ENCODE measurements around the gene ENO4.

Gene ENO4

DNA sequence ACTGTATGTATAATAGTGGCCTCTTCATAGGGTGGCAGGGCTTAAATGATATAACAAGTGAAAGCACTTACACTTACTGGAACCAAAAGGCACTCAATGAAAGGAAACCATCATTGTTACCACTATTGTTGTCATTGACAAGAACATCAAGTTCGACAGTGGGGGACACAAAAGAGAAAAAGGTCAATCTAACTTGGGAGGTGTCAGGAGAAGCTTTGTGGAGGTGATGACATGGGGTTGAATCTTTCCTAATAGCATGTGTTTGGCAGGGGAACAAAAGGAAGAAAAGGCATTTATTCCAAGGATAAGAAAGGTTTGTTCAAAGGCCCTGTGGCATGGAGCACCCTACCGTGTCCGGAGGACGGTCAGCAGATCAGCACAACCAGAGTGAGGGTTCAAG, 18.2 kb upstream of the ENO4 start:
- no peak for DNase-seq

DNA sequence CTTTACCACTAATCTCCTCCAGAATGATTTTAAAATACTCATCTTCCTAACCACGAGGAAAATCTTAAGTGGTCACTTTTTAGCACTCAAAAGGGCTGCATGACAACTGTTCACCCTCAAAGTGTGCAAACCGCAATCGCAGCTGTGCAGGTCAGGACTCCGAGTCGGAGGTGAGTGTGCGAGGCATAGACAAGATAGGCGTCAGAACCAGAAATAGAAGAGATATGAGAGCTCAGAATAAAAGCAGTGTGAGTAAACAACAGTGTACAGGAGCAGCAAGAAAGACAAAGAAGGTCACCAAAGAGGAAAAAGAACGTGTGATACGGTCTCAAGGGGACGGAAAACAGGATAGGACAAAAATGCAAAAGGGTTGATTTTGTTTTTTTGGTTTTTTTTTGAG, 17.5 kb upstream of the ENO4 start:
- DNase-seq, result no peak

DNA sequence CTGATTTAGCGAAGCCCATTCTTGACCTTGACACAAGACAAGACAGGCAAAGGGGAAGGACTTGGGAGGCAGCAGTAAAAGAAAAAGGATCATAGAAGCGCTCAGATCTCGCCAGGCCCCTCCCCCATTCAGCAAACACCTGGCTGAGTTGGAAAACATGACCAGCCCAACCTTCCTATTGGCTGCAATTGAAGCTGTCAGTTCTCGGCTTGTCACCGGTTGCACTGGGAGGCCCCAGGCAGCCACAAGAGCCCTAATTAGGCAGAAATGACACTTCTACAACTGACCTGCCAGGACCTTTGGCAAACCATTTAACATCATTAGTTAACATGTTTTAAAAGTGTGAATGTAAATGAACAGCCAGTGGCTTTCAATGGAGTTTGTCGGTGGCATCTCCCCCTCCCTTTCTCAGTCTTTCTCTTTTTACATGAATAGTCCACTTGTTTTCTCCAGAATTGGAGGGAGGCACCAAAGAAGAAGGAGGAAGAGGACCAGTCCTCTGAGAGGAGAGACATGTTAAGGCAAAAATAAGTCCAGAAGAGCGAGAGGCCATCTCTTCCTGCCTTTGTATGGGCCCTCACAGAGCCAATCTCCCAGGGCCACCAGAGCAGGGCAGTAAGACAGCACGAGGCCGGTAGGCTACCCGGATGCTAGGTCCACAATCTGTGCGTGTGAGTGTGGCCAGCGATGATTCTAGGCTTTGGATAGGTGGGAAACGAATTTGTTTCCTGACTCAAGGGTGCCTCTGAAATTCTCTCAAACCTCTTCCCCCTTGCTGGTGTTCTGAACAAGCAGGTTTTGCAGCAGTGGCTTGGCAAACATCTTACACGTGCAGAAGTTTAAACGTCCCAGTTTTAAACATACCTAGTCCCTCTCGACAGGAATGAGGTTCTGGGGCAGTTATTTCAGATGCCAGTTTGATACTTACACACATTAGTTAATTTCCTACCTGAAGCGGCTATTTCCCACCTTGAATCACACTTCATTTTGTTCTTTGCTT, 15.0 kb upstream of the ENO4 start:
- no peak for DNase-seq

DNA sequence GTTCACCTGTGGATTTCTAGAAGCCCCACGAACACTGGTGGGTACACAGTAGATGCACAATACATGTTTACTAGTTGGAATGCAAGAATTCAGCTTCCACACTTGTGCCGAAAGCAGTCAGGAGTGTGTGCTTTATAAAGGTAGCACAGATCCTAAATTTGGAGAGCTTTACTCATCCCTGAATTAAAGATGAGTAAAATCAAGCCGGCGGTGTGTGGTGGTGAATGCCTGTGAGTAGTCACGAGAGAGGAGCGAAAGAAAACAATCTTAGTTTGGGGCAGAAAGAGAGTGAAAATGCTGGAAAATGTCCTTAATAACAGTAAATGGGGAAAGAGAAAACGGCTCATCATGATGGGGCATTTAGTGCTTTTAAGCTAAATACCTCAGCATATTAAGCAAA, 13.6 kb upstream of the ENO4 start:
- no peak for DNase-seq

DNA sequence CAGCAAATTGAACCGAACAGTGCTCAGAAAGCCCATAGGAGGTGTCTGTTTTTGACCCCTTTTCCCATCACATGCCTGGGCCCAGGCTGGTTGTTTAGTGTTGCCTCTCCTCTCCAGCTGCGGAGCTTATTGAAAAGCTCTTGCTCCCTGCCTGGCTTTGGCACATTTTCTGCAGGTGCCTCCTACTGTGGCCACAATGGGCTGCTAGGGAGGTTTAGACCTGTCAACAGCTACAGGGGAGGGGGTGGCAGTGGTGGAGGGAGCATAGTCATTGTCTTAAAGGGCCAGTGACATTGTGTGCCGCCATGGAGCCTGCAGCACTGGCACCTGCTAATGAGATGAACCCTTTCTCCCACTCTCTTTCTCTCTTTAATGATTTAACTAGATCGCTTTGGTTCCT, 13.2 kb upstream of the ENO4 start:
- no peak for DNase-seq

DNA sequence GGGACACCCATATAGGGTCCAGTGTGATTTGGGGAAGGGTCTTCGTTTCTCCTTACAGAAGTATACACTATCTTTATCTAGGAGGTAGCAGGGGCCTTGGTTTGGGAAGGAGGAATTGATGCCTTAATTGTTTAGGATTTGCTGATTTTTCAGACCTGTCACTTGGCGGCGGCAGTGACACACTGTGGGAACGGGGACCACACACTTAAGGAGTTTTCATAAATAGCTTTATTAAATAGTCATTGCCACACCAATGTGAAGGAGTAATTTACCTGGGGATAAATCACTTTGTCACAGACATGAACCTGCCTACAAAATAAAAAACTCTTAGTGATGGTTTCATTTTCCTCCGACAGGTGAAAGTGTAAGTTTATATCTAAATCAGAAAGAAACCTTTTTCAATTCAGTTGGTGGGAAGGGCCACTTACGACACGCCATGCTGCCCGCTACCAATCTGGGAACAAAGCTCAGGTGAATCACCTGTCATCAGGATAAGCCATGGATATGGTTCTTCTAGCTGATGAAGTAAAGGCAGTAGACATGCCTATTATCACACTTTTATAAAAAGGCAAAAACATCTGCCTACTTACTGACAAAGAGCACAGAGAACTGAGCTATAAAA, 12.3 kb upstream of the ENO4 start:
- DNase-seq, result no peak

DNA sequence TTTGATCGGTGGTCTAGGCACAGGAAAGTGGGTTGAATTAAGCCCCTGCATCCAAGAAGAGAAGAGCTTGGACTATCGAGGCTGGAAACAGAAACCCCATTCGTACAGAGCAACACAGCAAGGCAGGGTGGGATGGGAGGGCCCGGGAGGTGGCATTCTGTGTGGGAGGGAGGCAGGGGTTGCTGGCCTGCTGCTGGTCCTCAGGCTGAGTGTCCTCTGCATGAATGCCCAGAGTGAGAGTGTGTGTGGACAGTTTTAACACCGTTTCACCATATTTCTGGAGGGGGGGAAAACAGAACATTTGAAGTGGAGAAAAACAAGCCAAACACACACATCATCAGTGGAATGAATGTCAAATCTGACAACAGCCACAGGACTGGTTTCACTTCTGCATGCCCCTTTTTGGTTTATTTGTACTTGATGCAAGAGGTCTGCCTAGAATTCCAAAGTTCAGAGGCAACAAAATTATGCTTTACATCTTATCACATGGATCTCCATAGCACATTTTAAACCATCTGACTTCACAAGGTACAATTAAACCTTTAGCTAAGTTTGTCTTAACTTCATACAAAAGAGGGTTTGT, 11.1 kb upstream of the ENO4 start:
- no peak for DNase-seq

DNA sequence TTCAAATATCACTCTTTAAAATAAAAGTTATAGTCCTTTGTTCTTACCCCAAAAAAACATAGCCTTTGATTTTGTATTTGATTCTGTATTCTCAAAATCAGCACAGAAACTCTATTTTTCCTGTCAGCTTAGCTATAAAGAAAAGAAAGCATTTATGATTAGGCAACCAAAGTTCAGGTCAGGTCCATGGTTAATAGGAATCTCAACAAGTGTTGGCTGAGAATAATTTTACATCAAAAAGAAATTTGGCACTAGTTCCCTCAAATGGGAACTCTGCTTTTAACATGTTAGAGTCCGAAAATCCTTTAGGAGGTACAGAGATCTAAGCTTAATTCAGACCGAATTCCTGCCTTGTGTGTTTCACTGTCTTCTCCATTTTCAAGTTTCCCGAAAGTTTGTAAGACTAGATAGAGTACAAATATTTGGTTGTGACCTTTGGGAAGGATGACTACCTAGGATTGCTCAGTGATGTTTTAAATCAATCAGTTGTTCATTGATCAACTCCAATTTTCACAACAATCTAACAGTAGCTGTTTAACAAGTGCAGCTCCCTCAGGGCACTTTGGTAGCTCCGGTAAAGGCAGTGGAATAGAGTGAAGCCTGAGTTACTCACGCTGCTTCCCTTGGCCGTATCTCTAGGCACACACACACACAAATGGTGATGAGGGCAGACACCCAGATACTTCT, 8.8 kb upstream of the ENO4 start:
- no peak for DNase-seq

DNA sequence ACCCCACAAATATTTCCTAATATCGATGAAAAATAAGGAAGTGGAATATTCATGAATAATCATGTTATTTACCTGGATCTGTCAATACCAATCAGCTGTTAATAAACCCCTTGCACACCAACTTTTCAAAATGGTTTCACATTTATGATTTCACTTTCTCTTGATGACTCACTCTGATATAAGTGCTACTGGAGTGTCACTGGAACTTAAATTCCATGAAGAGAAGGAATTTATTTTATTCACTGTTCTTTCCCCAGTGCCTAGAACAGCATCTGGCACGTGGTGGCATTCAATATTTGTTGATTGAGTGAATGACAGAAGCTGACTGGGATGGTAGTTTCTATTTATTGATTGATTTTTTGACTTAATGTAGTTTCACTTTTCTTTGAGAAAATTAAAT, 3.5 kb upstream of the ENO4 start:
- DNase-seq, result peak; percentile 15

DNA sequence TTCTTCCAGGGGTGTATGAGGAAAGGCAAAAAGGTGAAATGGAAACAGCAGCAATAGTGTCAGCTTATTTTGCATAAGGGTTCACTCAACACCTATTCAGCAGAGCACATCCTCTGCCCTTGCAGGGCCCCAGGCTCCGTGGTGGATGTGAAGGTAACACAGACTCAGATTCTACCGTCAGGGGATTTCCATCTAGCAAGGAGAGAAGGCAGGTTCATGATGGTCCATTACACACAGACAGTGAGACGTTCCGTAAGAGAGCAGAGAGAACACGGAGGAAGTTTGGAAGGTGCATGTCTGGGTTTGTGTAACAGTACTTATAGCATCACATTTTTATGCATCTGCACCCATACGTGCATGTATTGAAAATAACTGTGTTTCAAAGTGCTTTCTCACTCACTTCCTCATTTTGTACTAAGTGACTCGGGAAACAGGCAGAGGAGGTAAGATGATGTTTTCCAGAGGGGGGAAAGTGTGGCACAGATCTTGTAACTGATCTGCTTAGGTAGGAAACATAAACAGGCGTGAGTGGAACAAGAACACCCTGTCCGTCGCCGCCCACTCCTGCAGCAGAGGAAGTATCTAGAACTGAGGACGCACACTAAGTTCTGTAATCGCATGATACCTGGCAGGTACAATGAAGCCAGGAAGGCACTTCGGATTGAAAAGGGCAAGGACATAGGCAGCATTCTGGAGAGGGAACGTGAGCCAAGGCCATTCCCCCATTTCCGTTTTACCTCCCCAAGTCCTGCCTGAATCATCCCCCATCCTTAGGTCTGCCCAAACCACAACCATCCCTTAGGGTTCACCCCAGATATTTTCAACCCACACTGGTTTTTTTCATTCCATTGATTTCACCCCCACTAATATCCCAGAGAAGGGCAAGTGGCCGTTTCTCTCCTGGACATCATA, 1.0 kb upstream of the ENO4 start:
- peak; percentile 5 for DNase-seq

DNA sequence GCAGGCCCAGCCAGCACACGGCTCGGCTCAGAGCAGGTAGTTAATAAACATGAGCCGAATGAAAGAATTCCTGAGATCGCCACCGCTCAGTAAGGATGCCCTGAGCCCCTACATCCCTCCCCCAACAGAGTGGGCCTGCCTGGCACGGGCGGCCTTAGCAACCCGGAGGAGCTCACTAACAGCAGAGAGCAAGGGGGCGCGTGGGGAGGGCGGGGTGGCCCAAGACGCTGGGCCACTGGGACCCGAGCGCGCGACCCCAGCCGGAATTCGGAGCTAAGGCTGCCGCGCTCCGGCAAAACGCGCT, 403 bp upstream of the ENO4 start:
- DNase-seq, result no peak

DNA sequence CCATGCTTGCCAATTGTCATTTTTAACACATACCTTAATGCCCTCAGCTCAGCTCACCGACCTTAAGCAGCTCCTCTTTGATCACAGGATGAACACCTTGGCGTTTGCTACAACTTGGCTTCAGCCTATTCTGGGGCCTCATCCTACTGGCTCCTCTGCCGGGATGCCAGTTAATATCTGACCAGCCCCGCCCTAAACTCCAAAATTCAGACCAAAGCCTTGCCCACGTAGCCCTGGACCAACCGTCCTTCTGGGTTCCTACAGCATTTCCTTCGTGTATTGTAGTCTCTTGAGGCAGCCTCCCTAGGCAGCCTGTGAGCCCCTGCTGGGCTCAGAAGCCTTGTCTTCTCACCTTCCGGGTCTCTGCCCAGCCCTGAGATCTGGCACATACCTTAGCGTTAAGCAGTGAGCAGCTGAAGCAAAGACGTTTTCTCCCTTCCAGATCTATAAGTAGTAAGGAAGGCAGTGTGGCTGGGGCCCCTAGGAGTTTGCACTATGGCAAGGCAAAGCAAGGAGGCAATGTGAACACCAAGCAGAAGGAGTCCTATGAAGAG, 836 bp downstream of the ENO4 start:
- DNase-seq, result no peak

DNA sequence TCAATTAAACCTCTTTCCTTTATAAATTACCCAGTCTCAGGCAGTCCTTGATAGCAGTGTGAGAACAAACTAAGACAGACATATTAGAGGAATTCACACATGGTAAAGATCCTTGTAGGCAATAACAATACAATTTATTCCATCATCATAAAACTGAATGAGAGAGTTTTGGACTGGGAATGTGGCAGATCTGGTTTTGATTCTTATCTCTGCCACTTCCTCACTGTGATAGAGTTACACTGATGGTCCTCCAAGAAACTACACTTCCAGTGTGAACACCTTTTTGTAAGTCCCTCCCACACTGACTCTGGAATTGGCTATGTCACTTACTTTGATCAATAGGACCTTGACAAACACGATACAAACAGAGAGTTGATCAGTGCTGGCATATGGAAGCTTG, 2.9 kb downstream of the ENO4 start:
- no peak for DNase-seq

DNA sequence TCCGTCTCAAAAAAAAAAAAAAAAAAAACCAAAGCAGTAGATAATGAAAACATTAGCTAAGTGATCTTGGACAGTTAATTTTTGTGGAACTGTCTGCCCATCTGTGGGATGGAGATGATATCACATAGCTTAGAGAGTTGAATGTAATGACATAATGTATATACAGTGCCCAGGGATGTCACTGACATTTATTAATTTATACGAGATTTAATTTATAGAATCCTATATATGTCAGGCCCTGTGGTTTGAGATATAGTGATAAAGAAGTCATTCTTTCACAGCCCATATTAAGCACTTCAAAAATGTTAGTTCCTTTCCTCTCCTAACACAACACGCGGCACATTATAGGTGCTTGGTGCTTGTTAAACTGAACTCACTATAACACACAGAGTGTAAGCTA, 4.0 kb downstream of the ENO4 start:
- DNase-seq, result no peak

DNA sequence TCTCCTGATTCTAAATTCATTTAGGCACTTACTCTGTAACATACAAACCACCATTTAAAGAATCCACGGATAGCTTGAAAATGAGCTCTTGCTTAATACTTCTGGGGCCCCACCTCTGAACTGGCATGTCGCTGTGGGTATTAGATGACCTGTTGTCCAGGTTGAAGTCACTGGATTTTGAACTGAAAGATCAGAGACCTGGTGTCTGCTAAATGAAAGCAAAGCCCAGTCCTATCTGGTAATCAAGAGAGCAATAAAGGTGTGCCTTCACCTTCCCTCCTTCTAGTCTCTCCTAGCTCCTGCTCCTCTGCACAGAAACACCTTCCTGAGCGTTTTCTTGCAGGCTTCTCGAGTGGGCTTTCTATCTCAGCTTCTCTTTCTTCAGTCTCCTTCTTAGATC, 4.4 kb downstream of the ENO4 start:
- DNase-seq, result no peak

DNA sequence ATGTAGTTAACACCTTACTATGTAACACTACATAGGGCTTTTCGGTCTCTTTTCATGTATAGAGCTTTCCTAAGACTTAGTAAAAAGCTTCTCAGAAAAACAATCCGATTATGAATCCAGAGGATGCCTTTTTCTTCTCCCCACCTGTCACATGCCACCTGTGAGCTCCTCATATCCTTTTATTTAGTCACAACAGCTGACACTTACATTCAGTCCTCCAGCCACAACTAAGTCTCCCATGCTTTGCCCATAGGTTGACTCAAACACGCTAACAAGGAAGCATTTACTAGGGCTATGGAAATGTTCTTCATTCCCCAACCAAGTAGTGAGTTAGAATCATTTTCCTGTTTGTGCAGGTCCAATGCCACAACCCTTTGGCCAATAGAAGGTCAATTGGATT, 7.9 kb downstream of the ENO4 start:
- DNase-seq, result no peak

DNA sequence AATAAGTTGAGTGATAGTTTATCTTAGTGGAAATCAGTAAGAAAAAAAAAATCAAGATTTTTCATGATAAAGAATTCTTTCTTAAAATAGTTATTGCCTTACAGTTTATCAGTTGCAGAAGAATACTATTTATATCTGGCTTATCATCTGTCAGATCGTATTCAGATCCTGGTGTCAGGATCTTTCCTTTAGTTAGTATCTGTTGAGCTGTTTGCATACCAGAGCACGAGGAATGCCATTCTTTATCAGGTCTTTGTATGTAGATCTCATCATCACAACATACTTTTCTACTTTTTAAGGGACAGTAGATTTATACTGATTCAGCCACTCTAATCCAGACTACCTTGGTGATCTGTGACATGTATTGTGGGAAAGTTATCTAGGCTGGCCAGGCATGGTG, 12.5 kb downstream of the ENO4 start:
- DNase-seq, result no peak

DNA sequence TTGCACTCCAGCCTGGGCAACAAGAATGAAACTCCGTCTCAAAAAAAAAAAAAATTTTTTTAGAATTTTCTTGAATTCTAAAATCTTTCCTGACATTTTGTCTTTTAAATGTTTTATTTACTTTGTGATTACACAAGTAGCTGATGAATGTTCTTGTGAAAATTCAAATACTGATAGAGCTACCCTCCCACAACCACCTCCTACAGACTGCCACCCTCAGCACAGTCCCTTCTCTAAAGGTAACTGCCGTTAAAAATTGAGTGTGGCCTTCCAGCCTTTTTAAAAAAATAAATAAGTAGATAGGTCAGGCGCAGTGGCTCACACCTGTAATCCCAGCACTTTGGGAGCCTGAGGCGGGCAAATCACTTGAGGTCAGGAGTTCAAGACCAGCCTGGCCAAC, 15.1 kb downstream of the ENO4 start:
- DNase-seq, result no peak

DNA sequence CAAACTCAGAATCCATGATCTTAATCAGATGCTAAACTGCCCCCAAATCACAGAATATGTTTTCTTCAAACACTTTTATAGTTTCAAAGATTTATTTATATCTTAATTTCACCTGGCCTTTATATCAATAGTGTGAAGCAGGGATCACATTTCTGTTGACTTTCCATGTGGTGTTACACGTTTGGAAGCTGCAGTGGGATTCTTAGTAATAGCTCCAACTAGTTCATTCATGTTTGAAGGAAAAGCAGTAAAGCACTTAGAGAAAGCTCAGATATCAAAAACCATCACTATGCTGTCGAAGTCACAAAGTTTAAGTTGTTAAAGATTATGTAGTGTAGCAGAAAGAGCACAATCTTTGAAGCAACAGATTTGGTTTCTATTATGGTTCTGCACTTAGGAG, 16.8 kb downstream of the ENO4 start:
- DNase-seq, result no peak

DNA sequence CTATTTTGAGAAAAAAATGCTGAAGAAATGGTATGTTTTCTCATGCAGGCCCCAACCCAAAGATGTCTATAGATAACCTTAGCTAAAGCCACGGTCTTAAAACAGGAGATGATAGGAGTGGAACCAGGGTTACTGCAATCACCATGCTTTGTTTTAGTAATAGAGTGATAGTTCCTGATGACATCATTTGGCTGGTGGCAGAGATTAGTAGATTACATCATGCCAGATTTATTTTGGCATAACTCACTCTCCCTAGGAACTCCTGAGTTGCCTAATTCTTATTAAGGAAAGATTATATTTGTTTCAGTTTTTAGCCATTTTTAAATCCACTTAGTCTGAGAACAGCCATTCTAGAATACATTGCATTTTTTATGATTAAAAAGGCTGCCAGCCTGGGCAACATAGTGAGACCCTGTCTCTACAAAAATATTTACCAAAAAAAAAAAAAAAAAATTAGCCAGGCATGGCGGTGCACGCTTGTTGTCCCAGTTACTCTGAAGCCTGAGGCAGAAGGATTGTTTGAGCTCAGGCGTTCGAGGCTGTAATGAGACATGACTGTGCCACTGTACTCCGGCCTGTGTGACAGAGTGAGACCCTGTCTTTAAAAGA, 17.8 kb downstream of the ENO4 start:
- DNase-seq, result peak; percentile 30

DNA sequence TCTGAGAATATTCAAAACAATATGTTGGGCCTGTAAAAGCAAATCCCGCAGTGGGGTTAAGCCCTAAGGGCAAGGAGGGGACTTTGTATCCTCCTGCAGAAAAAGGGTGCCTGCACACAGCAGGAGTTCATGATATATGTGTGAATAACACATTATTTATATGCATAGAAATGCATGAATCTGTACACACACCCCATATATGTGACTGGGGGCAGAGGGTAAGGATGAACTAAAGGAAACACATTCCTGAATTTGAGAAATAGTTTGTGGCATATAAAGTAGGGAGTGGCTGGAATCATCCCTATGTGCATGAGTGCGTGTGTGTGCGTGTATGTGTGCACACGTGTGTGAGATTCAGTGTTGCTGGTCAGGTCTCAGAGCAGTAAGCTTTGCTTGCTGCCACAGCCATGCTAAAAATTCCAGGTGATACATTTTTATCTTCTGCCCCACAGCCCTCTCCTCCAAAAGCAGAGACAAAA, 18.9 kb downstream of the ENO4 start:
- no peak for DNase-seq
